Cardiac muscle cell (in vitro differentiated cells and primary cell): ENCODE data around the gene NUAK2. TPM values are rescaled to one million over a fixed set of nuclear protein-coding genes. Genes with fewer than 3 reads are reported as not detected.
"Not testable (repeated sequence)": the region's sequence is repeated elsewhere in the genome, so short reads cannot be mapped to it uniquely, and the experiment has no call there.

Source experiments
- DNase-seq, 2 donors: peaks; one replicate each; pipeline versions ENCODE4 v3.0.0 to v3.0.0-alpha.2; 2010 to 2017; ENCODE audit warnings: low read depth in 1 of 2, low spot score in 1 of 2
- H3K27ac ChIP-seq: fragments of 200-600 bp; sonication (generic); 2 replicates; pipeline ENCODE4 v1.5.1; 2016
- H3K27me3 ChIP-seq: fragments of 200-600 bp; sonication (generic); 2 replicates; pipeline ENCODE4 v1.6.0; 2016; ENCODE audit warnings: control low read depth
- H3K36me3 ChIP-seq: fragments of 200-600 bp; sonication (generic); 2 replicates; pipeline ENCODE4 v1.5.1; 2016; ENCODE audit warnings: control low read depth
- H3K4me1 ChIP-seq: fragments of 200-600 bp; sonication (generic); 2 replicates; pipeline ENCODE4 v1.8.1; 2017; ENCODE audit warnings: low read depth, mild to moderate bottlenecking, mixed run types
- H3K4me3 ChIP-seq: fragments of 200-600 bp; sonication (generic); 2 replicates; pipeline ENCODE4 v1.5.1; 2016; ENCODE audit warnings: mild to moderate bottlenecking
- H3K9me3 ChIP-seq: fragments of 200-600 bp; sonication (generic); 2 replicates; pipeline ENCODE4 v1.5.1; 2017; ENCODE audit warnings: low read depth, mild to moderate bottlenecking, control low read depth
- CTCF ChIP-seq: IDR thresholded peaks from 2 replicates; pipeline ENCODE4 v1.5.1; 2012; ENCODE audit warnings: low read depth, mild to moderate bottlenecking, low read length
- polyA plus RNA-seq: library from polyadenylated mRNA; unstranded; fragments of >200 nt; fragmentation: Nextera tagmentation; extraction: Ambion mirVana; gene quantifications from 2 replicates; pipeline ENCODE4 v1.2.1, GENCODE V29; 2016
- total RNA-seq: library from RNA; depleted of rRNA; stranded (reverse); fragments of >200 nt; gene quantifications from 2 replicates; pipeline ENCODE4 v1.2.3, GENCODE V29; 2016

NUAK2 gene
- total and polyA plus RNA-seq, 2 experiments from 2014 or later = 2.1 to 4.3 TPM

DNA sequence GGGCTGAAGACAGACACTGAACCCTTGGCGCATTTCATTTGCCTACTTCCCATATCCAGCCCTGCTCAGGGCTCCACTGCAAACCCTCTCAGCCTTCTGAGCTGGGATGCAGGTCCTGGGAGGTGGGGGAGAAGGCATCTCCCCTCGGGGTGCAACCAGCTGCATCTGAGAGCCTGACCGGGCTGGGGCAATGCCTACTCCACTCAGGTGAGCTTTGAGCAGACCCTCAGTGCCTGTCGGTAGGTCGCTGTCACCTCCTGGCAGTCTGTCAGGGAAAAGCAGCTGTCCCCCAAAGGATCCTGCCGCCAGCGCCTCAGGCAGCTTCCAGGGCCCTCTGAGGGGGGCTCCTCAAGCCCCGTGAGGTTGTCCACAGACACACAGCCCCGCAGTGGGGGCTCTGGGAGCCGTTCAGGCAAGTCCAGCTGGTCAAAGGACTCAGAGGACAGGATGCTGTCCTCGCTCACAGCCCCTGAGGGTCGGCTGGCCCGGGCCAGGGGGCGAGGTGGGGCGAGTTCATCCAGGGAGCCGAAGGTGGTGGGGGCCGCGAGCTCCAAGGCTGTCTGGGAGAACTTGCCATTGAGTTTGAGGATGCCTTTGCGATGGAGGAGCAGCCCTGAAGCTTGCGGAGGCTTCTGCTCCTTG, 18.2 kb downstream of the NUAK2 start:
- Histone ChIP-seq H3K9me3 (no peaks in the 10 kb centered on the region), H3K27me3 (no peaks in the 10 kb centered on the region), H3K27ac (no peak overlapping the region), H3K36me3 (peaks cover 5% of the 10 kb centered on the region), H3K4me1 (peaks cover 16% of the 10 kb centered on the region), H3K4me3 (no peak overlapping the region)
- DNase-seq = no peak
- no peak for TF ChIP-seq CTCF

- Histone ChIP-seq H3K4me3 (no peak overlapping the region), H3K27me3 (no peaks in the 10 kb centered on the region), H3K4me1 (peaks cover 16% of the 10 kb centered on the region), H3K27ac (peak overlapping the region; percentile 80), H3K9me3 (no peaks in the 10 kb centered on the region), H3K36me3 (no peaks in the 10 kb centered on the region)
- peak in 1 of 2 donors; percentile 55 for DNase-seq
- no peak for TF ChIP-seq CTCF
Observed at GRCh38 chr1:205301842-205302588, 19.5 kb downstream of the NUAK2 start.

DNA sequence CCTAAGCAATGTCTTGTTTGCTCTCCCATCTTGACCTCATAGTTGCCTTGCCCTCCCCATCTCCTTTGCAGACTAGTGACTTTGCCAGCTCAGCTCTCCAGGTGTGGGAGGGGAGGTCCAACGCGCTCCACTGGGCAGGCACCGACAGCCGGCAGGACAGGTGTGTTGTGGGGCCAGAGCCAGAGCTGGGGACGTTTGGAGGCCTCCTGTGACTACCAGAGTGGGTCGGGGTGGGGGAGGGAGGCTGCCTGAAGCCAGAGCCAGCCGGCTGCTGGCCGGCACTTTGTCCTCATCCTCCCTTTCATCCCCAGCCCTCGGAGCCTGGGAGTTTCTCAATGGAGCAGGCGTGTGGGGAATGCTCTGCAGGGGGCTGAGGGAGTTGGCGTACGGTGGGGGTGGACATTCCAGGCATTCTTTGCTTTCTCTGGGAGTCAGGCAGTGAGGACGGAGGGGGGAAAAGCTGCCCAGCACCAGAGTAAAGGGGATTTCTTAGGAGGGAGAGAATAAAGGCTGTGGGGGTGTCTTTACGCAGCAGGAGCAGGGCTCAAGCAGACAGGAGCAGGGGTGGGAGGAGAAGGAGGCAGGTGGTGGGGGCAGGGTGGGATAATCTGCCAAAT, 20.2 kb downstream of the NUAK2 start:
- Histone ChIP-seq H3K4me1 (peaks cover 16% of the 10 kb centered on the region), H3K4me3 (no peak overlapping the region), H3K27ac (peak overlapping the region; percentile 80), H3K27me3 (no peaks in the 10 kb centered on the region), H3K36me3 (no peaks in the 10 kb centered on the region), H3K9me3 (no peaks in the 10 kb centered on the region)
- no peak for TF ChIP-seq CTCF
- peak; percentile 86 to 99 for DNase-seq

DNA sequence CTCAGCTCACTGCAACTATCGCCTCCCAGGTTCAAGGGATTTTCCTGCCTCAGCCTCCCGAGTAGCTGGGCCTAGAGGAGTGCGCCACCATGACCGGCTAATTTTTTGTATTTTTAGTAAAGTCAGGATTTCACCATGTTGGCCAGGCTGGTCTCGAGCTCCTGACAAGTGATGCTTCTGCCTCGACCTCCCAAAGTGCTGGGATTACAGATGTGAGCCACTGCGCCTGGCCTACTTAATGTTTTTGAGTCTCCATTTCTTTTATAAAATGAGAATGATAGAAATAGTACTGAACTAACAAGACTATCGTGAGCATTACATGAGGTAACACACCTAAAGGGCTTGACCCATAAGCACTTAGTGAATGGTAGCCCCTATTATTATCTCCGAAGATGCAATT, 21.4 kb downstream of the NUAK2 start:
- no peak overlapping the region for H3K4me3 ChIP-seq
- no peaks in the 10 kb centered on the region for H3K27me3 ChIP-seq
- DNase-seq = no peak
- H3K9me3 ChIP-seq = no peaks in the 10 kb centered on the region
- TF ChIP-seq CTCF = no peak
- peaks cover 23% of the 10 kb centered on the region for H3K4me1 ChIP-seq
- H3K36me3 ChIP-seq = no peaks in the 10 kb centered on the region
- no peak overlapping the region for H3K27ac ChIP-seq

- peak in 1 of 2 donors; percentile 97 for DNase-seq
- no peak for TF ChIP-seq CTCF
- H3K9me3 ChIP-seq = no peaks in the 10 kb centered on the region
- H3K27ac ChIP-seq = peak overlapping the region; percentile 6
- peaks cover 35% of the 10 kb centered on the region for H3K4me1 ChIP-seq
- H3K4me3 ChIP-seq = no peak overlapping the region
- no peaks in the 10 kb centered on the region for H3K27me3 ChIP-seq
- no peaks in the 10 kb centered on the region for H3K36me3 ChIP-seq
Observed at GRCh38 chr1:205298191-205298994, 23.2 kb downstream of the NUAK2 start.

DNA sequence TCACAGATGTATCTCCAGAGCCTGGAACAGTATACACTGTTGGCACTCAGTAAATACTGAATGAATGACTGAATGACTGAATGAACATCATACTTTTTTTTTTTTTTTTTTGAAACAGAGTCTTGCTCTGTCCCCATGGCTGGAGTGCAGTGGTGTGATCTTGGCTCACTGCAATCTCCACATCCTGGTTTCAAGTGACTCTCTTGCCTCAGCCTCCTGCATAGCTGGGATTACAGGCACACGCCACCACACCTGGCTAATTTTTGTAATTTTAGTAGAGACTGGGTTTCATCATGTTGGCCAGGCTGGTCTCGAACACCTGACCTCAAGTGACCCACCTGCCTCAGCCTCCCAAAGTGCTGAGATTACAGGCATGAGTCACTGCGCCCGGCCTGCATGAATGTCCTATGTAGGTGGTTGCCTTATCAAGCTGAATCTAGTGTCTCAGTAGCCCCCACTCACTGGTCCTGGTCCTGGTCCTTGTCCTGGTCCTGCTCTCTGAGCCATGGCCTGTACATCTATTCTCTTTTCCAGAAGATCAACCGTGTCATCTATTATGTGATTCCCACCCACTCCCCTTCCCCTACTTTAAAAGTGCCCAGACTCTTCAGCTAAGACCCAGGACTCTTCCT, 23.9 kb downstream of the NUAK2 start:
- H3K36me3 ChIP-seq, H3K4me3 ChIP-seq, H3K27me3 ChIP-seq, DNase-seq, H3K9me3 ChIP-seq: not testable (repeated sequence)
- H3K27ac ChIP-seq = peak overlapping the region; percentile 6
- peaks cover 35% of the 10 kb centered on the region for H3K4me1 ChIP-seq
